ENCODE results near the gene TRIO.

TRIO gene

GRCh38 chr5:14399054-14399692 is 256.0 kb downstream of the TRIO start:
- H3K27me3 ChIP-seq (ENCODE audit: control insufficient read depth, insufficient read depth, low read length) = no peaks in the 10 kb centered on the region
- no peak overlapping the region for H3K4me3 ChIP-seq (ENCODE audit: low read length)
- H3K4me1 ChIP-seq (ENCODE audit: control insufficient read depth, insufficient read depth, low read length) = peaks cover 2% of the 10 kb centered on the region
- H3K27ac ChIP-seq (ENCODE audit: low read depth, low read length) = no peak overlapping the region
- H3K36me3 ChIP-seq (ENCODE audit: control insufficient read depth, insufficient read depth, low read length) = peaks cover 22% of the 10 kb centered on the region
- no peak overlapping the region for H3K9ac ChIP-seq (ENCODE audit: low read length)

GRCh38 chr5:14400085-14400484 is 256.9 kb downstream of the TRIO start:
- Histone ChIP-seq H3K36me3 (ENCODE audit: control insufficient read depth, insufficient read depth, low read length) (peaks cover 18% of the 10 kb centered on the region), H3K27me3 (ENCODE audit: control insufficient read depth, insufficient read depth, low read length) (no peaks in the 10 kb centered on the region), H3K4me3 (ENCODE audit: low read length) (no peak overlapping the region), H3K4me1 (ENCODE audit: control insufficient read depth, insufficient read depth, low read length) (peaks cover 2% of the 10 kb centered on the region), H3K27ac (ENCODE audit: low read depth, low read length) (no peak overlapping the region), H3K9ac (ENCODE audit: low read length) (no peak overlapping the region)

- no peaks in the 10 kb centered on the region for H3K27me3 ChIP-seq (ENCODE audit: control insufficient read depth, insufficient read depth, low read length)
- peaks cover 2% of the 10 kb centered on the region for H3K4me1 ChIP-seq (ENCODE audit: control insufficient read depth, insufficient read depth, low read length)
- H3K36me3 ChIP-seq (ENCODE audit: control insufficient read depth, insufficient read depth, low read length) = peaks cover 14% of the 10 kb centered on the region
- H3K27ac ChIP-seq (ENCODE audit: low read depth, low read length) = no peak overlapping the region
- H3K4me3 ChIP-seq (ENCODE audit: low read length) = no peak overlapping the region
- H3K9ac ChIP-seq (ENCODE audit: low read length) = no peak overlapping the region
Observed at GRCh38 chr5:14400611-14401010, 257.5 kb downstream of the TRIO start.

DNA sequence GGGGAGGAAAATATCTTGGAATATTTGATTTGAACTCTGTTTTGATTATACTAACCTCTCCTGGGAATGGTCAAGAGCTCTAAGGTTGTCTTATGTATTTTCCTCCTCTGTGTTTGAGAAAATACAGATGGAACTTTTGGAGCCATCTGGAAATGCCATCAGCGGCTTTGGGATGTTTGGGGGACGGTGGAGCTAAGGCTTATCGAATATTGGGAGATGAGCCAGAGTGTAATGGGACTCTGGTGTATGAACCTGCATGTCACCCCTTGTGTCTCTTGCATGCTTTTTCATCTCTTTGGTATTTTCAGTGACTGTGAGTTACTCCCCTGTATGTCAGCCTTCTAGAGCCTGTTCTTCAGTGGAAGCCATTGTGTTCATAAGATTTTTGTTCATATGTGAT is 258.5 kb downstream of the TRIO start:
- Histone ChIP-seq H3K27ac (ENCODE audit: low read depth, low read length) (no peak overlapping the region), H3K9ac (ENCODE audit: low read length) (no peak overlapping the region), H3K4me3 (ENCODE audit: low read length) (no peak overlapping the region), H3K27me3 (ENCODE audit: control insufficient read depth, insufficient read depth, low read length) (no peaks in the 10 kb centered on the region), H3K4me1 (ENCODE audit: control insufficient read depth, insufficient read depth, low read length) (peaks cover 2% of the 10 kb centered on the region), H3K36me3 (ENCODE audit: control insufficient read depth, insufficient read depth, low read length) (peaks cover 19% of the 10 kb centered on the region)

GRCh38 chr5:14402424-14402823 is 259.3 kb downstream of the TRIO start:
- Histone ChIP-seq H3K4me3 (ENCODE audit: low read length) (no peak overlapping the region), H3K27me3 (ENCODE audit: control insufficient read depth, insufficient read depth, low read length) (no peaks in the 10 kb centered on the region), H3K36me3 (ENCODE audit: control insufficient read depth, insufficient read depth, low read length) (peaks cover 22% of the 10 kb centered on the region), H3K4me1 (ENCODE audit: control insufficient read depth, insufficient read depth, low read length) (peaks cover under 1% of the 10 kb centered on the region), H3K9ac (ENCODE audit: low read length) (no peak overlapping the region), H3K27ac (ENCODE audit: low read depth, low read length) (no peak overlapping the region)

GRCh38 chr5:14404780-14405179 is 261.6 kb downstream of the TRIO start:
- no peak overlapping the region for H3K27ac ChIP-seq (ENCODE audit: low read depth, low read length)
- H3K27me3 ChIP-seq (ENCODE audit: control insufficient read depth, insufficient read depth, low read length) = no peaks in the 10 kb centered on the region
- no peaks in the 10 kb centered on the region for H3K4me1 ChIP-seq (ENCODE audit: control insufficient read depth, insufficient read depth, low read length)
- H3K9ac ChIP-seq (ENCODE audit: low read length) = no peak overlapping the region
- H3K4me3 ChIP-seq (ENCODE audit: low read length) = no peak overlapping the region
- H3K36me3 ChIP-seq (ENCODE audit: control insufficient read depth, insufficient read depth, low read length) = peaks cover 16% of the 10 kb centered on the region

- H3K27ac ChIP-seq (ENCODE audit: low read depth, low read length) = no peak overlapping the region
- H3K9ac ChIP-seq (ENCODE audit: low read length) = no peak overlapping the region
- no peak overlapping the region for H3K4me3 ChIP-seq (ENCODE audit: low read length)
- H3K4me1 ChIP-seq (ENCODE audit: control insufficient read depth, insufficient read depth, low read length) = peaks cover 3% of the 10 kb centered on the region
- no peaks in the 10 kb centered on the region for H3K27me3 ChIP-seq (ENCODE audit: control insufficient read depth, insufficient read depth, low read length)
- H3K36me3 ChIP-seq (ENCODE audit: control insufficient read depth, insufficient read depth, low read length) = peaks cover 16% of the 10 kb centered on the region
Observed at GRCh38 chr5:14405267-14405666, 262.1 kb downstream of the TRIO start.

- Histone ChIP-seq H3K4me3 (ENCODE audit: low read length) (no peak overlapping the region), H3K27ac (ENCODE audit: low read depth, low read length) (no peak overlapping the region), H3K27me3 (ENCODE audit: control insufficient read depth, insufficient read depth, low read length) (no peaks in the 10 kb centered on the region), H3K9ac (ENCODE audit: low read length) (no peak overlapping the region), H3K4me1 (ENCODE audit: control insufficient read depth, insufficient read depth, low read length) (peaks cover 8% of the 10 kb centered on the region), H3K36me3 (ENCODE audit: control insufficient read depth, insufficient read depth, low read length) (peaks cover 15% of the 10 kb centered on the region)
Observed at GRCh38 chr5:14405706-14406553, 262.8 kb downstream of the TRIO start.

DNA sequence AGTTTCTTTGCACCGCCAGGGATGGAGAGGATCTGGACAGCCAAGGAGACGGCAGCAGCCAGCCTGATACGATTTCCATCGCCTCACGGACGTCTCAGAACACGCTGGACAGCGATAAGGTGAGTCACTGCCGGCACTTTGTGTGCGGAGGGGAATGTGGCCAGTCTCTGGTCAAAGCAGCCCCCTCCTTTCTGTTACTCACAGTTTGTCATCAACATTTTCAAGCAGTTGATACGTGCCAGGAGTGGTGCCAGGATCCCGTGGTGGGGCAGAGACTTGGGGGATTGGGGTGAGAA is 263.4 kb downstream of the TRIO start:
- peaks cover 13% of the 10 kb centered on the region for H3K36me3 ChIP-seq (ENCODE audit: control insufficient read depth, insufficient read depth, low read length)
- no peak overlapping the region for H3K4me3 ChIP-seq (ENCODE audit: low read length)
- H3K27me3 ChIP-seq (ENCODE audit: control insufficient read depth, insufficient read depth, low read length) = no peaks in the 10 kb centered on the region
- H3K9ac ChIP-seq (ENCODE audit: low read length) = no peak overlapping the region
- peaks cover 8% of the 10 kb centered on the region for H3K4me1 ChIP-seq (ENCODE audit: control insufficient read depth, insufficient read depth, low read length)
- no peak overlapping the region for H3K27ac ChIP-seq (ENCODE audit: low read depth, low read length)

DNA sequence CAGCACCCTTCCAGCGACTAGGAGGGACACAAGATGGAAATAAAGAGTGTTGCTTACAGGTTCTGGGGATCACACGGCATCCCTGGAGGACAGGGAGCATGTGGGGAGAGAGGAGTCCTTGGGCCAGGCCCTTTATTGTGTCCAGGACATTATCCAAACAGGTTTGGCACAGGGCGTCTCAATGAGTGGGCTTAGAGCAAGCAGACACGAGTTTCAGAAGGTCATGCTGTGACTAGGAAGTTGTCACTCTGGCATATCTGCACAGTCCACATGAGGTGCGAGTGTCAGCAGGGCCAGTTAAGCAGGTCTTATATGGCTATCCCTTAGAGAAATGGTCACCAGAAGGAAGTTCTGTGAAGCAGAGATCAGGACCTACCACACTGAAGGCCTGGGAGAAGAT is 263.9 kb downstream of the TRIO start:
- Histone ChIP-seq H3K36me3 (ENCODE audit: control insufficient read depth, insufficient read depth, low read length) (peaks cover 13% of the 10 kb centered on the region), H3K9ac (ENCODE audit: low read length) (no peak overlapping the region), H3K4me1 (ENCODE audit: control insufficient read depth, insufficient read depth, low read length) (peaks cover 8% of the 10 kb centered on the region), H3K4me3 (ENCODE audit: low read length) (no peak overlapping the region), H3K27ac (ENCODE audit: low read depth, low read length) (peak overlapping the region; percentile 24), H3K27me3 (ENCODE audit: control insufficient read depth, insufficient read depth, low read length) (no peaks in the 10 kb centered on the region)

- peaks cover 18% of the 10 kb centered on the region for H3K36me3 ChIP-seq (ENCODE audit: control insufficient read depth, insufficient read depth, low read length)
- no peaks in the 10 kb centered on the region for H3K27me3 ChIP-seq (ENCODE audit: control insufficient read depth, insufficient read depth, low read length)
- H3K4me1 ChIP-seq (ENCODE audit: control insufficient read depth, insufficient read depth, low read length) = peaks cover 8% of the 10 kb centered on the region
- no peak overlapping the region for H3K27ac ChIP-seq (ENCODE audit: low read depth, low read length)
- H3K9ac ChIP-seq (ENCODE audit: low read length) = no peak overlapping the region
- no peak overlapping the region for H3K4me3 ChIP-seq (ENCODE audit: low read length)
Observed at GRCh38 chr5:14407746-14408175, 264.6 kb downstream of the TRIO start.

DNA sequence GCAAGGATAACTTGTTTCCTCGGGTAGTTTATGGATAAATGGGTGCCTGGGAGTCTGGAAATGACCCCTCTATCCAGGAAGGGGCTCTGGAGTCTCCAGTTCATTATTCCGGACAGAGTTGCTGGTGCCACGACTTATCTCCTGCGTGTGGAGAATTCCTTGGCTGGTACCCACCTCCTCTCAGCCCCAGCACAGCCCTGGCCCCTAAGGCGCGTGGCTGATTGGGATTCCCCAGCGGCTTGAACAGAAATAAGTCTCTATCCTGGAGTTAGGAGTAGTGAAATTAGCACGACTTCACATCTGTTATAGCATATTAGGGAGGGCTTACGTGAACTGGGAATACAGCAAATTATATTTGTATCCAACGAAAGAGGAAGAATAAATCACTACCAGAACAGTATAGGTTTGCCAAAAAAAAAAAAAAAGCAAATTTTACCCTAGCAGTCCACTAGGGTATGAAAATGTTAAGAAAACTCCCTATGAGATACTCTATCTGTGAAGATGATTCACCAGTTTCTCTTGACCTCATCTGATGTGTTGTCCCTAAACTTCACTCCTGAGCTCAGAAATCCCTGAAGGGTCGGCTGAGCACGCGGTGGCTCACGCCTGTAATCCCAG is 265.9 kb downstream of the TRIO start:
- Histone ChIP-seq H3K9ac (ENCODE audit: low read length) (no peak overlapping the region), H3K27ac (ENCODE audit: low read depth, low read length) (no peak overlapping the region), H3K27me3 (ENCODE audit: control insufficient read depth, insufficient read depth, low read length) (no peaks in the 10 kb centered on the region), H3K36me3 (ENCODE audit: control insufficient read depth, insufficient read depth, low read length) (peaks cover 24% of the 10 kb centered on the region), H3K4me1 (ENCODE audit: control insufficient read depth, insufficient read depth, low read length) (peaks cover 8% of the 10 kb centered on the region), H3K4me3 (ENCODE audit: low read length) (no peak overlapping the region)

Data from rectal smooth muscle tissue (tissue), 1 donor.